ENCODE data around the gene SYT17. TPM values are rescaled to one million over a fixed set of nuclear protein-coding genes. Genes with fewer than 3 reads are reported as not detected.

Gene SYT17
- total and polyA plus RNA-seq, 7 donors, result 0.08 to 0.58 (median 0.39) TPM

GRCh38 chr16:19130852-19131824 is 36.9 kb upstream of the SYT17 start:
- 33 to 42% (median 33%) methylated on average over 11 of the region's 11 CpGs for WGBS, 3 donors
- H3K27ac ChIP-seq, result peak overlapping the region; percentile 70
- intact Hi-C loops (cut with DNase I), result loop anchor here in 1 of 2 donors (5.0 kb wide), 1 partner anchor 51 kb away; no protein-coding TSS in a partner anchor
- peaks cover 5% of the 10 kb centered on the region for H3K4me1 ChIP-seq
- ATAC-seq (peak; percentile 31 to 60 (median 51)), DNase-seq (peak in 1 of 2 donors; percentile 56)
- H3K27me3 ChIP-seq (ENCODE audit: insufficient read depth in 3 of 3, low read length in 2 of 3), result no peaks in the 10 kb centered on the region
- no peak for TF ChIP-seq CTCF (IDR thresholded peaks at IDR 0.05)
- no peaks in the 10 kb centered on the region for H3K36me3 ChIP-seq (ENCODE audit: insufficient read depth in 1 of 2, low read depth in 1 of 2)
- no peak overlapping the region for H3K4me3 ChIP-seq
- no peaks in the 10 kb centered on the region for H3K9me3 ChIP-seq

- no peak for DNase-seq
- Histone ChIP-seq H3K9me3 (no peaks in the 10 kb centered on the region), H3K4me1 (peaks cover 5% of the 10 kb centered on the region), H3K27me3 (ENCODE audit: insufficient read depth in 3 of 3, low read length in 2 of 3) (no peaks in the 10 kb centered on the region), H3K4me3 (no peak overlapping the region), H3K27ac (peak overlapping the region; percentile 70), H3K36me3 (ENCODE audit: insufficient read depth in 1 of 2, low read depth in 1 of 2) (no peaks in the 10 kb centered on the region)
- intact Hi-C loops (cut with DNase I), result loop anchor here in 1 of 2 donors (5.0 kb wide), 1 partner anchor 50 kb away; no protein-coding TSS in a partner anchor
- TF ChIP-seq CTCF (IDR thresholded peaks at IDR 0.05), result no peak
- ATAC-seq, result peak in 2 of 4 donors; percentile 40 to 45
Measured at GRCh38 chr16:19131825-19132218, 36.2 kb upstream of the SYT17 start.

GRCh38 chr16:19132255-19132654 is 35.8 kb upstream of the SYT17 start:
- no peak for TF ChIP-seq CTCF (IDR thresholded peaks at IDR 0.05)
- Histone ChIP-seq H3K27ac (peak overlapping the region; percentile 70), H3K27me3 (ENCODE audit: insufficient read depth in 3 of 3, low read length in 2 of 3) (no peaks in the 10 kb centered on the region), H3K4me3 (no peak overlapping the region), H3K36me3 (ENCODE audit: insufficient read depth in 1 of 2, low read depth in 1 of 2) (no peaks in the 10 kb centered on the region), H3K4me1 (peaks cover 5% of the 10 kb centered on the region), H3K9me3 (no peaks in the 10 kb centered on the region)
- WGBS, 3 donors, result 81 to 95% (median 85%) methylated on average over 1 of the region's 1 CpG
- ATAC-seq, result no peak
- no peak for DNase-seq
- intact Hi-C loops (cut with DNase I), result loop anchor here in 1 of 2 donors (5.0 kb wide), 1 partner anchor 50 kb away; no protein-coding TSS in a partner anchor

GRCh38 chr16:19132898-19133297 is 35.1 kb upstream of the SYT17 start:
- no peaks in the 10 kb centered on the region for H3K36me3 ChIP-seq (ENCODE audit: insufficient read depth in 1 of 2, low read depth in 1 of 2)
- H3K9me3 ChIP-seq, result no peaks in the 10 kb centered on the region
- H3K27ac ChIP-seq, result peak overlapping the region; percentile 70
- peak in 3 of 4 donors; percentile 47 to 69 (median 69) for ATAC-seq
- intact Hi-C loops (cut with DNase I), result loop anchor here in 1 of 2 donors (5.0 kb wide), 1 partner anchor 49 kb away; no protein-coding TSS in a partner anchor
- no peak for TF ChIP-seq CTCF (IDR thresholded peaks at IDR 0.05)
- H3K27me3 ChIP-seq (ENCODE audit: insufficient read depth in 3 of 3, low read length in 2 of 3), result no peaks in the 10 kb centered on the region
- no peak for DNase-seq
- H3K4me3 ChIP-seq, result no peak overlapping the region
- peaks cover 5% of the 10 kb centered on the region for H3K4me1 ChIP-seq
- WGBS, 3 donors, result 73 to 77% (median 73%) methylated on average over 11 of the region's 11 CpGs

Data from psoas muscle (tissue), 8 donors.